ENCODE measurements around the gene INPP5A. TPM values are rescaled to one million over a fixed set of nuclear protein-coding genes. Genes with fewer than 3 reads are reported as not detected.

Gene INPP5A
- total RNA-seq, 3 donors from 2014 or later = 5.8 to 8.8 (median 6.9) TPM

DNA sequence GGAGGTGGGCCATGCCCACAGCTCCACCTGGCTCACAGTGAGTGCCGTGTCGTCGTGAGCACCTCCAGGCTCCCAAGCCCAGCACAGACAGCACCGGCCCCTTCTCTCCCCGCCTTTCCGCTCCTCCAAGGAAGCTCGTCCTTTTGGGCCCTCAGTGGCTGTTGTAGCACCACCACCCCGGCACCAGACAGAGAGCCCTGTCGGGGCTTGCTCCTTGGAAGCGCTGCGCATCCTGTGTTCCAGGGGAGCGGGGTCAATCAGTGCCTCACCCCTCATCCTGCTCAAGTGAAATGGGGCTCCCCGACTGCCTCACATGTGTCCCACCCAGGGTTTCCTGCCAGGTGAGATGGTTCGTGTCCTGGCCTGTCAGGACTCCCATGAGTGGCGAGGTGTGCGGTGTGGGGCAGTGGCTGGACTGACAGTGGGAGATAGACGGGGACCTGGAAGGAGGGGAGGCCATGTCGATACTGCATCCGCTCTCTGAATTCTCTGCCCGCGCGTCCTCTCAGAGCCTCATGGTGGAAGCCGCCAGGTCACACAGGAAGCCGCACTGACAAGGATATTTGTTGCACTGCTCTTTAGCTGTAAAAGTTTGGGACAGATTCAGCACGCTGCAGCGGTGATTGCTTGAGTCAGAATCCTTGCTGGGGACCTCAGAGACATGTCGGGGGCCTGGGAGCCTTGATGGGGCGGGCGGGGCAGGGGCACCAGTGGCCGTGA is 107.1 kb downstream of the INPP5A start:
- Mint-ChIP-seq H3K27me3 (ENCODE audit: low read depth) (no peaks in the 10 kb centered on the region), H3K4me1 (ENCODE audit: low read depth) (peaks cover 8% of the 10 kb centered on the region), H3K36me3 (ENCODE audit: insufficient read depth) (peaks cover 10% of the 10 kb centered on the region), H3K4me3 (no peak overlapping the region), H3K9me3 (no peaks in the 10 kb centered on the region)
- DNase-seq = no peak
- ATAC-seq = no peak

DNA sequence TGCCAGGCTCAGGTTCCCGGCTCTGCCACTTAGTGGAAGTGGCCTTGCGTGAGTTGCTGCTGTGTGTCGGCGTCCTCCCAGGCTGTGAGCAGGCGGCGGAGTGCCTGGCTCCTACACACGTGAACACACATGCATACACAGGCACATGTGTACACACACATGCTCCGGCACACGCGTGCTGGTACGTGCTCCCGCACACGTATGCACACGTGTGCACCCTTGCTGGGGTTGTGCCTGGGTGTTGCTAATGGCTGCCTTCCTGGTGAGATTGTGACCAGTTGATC is 107.6 kb downstream of the INPP5A start:
- Mint-ChIP-seq H3K27me3 (ENCODE audit: low read depth) (no peaks in the 10 kb centered on the region), H3K4me1 (ENCODE audit: low read depth) (peaks cover 8% of the 10 kb centered on the region), H3K9me3 (no peaks in the 10 kb centered on the region), H3K36me3 (ENCODE audit: insufficient read depth) (peaks cover 10% of the 10 kb centered on the region), H3K4me3 (no peak overlapping the region)
- ATAC-seq (no peak), DNase-seq (no peak)

DNA sequence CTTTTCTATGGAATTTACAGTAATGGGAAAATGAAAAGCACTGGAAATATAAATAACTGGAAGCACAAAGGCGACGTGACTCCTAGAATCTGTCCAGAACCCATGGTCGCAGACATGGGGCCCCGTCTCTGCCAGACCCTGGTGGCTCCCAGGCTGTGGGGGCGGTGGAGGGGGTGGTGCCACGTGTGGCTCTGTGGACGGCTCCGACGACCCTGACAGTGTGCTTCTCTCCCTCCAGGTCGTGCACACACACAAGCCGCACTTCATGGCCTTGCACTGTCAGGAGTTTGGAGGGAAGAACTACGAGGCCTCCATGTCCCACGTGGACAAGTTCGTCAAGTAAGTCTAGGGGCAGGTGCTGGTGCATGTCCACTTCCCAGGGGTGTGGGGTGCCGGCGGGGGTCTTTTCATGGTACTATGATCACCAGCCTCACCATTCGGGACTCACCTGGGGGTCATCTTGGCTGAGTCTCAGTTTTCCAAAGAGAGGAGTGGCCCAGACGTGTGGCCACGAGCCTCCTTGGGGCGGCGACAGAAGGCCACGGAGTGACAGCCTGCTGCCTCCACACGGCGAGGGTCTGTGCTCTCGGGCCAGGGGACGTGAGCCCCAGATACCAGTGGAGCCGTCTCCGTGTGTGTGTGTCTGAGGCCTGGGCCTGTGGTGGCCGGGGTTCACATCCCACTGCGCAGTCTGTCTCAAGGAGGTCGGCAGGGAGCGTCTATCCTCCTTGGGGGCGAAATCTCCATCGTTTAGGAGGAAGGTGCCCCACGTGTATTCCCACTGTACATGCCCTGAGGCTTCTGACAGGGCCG is 108.2 kb downstream of the INPP5A start:
- Mint-ChIP-seq H3K4me3 (no peak overlapping the region), H3K9me3 (no peaks in the 10 kb centered on the region), H3K27me3 (ENCODE audit: low read depth) (no peaks in the 10 kb centered on the region), H3K4me1 (ENCODE audit: low read depth) (peaks cover 8% of the 10 kb centered on the region), H3K36me3 (ENCODE audit: insufficient read depth) (peaks cover 10% of the 10 kb centered on the region)
- DNase-seq (no peak), ATAC-seq (no peak)

DNA sequence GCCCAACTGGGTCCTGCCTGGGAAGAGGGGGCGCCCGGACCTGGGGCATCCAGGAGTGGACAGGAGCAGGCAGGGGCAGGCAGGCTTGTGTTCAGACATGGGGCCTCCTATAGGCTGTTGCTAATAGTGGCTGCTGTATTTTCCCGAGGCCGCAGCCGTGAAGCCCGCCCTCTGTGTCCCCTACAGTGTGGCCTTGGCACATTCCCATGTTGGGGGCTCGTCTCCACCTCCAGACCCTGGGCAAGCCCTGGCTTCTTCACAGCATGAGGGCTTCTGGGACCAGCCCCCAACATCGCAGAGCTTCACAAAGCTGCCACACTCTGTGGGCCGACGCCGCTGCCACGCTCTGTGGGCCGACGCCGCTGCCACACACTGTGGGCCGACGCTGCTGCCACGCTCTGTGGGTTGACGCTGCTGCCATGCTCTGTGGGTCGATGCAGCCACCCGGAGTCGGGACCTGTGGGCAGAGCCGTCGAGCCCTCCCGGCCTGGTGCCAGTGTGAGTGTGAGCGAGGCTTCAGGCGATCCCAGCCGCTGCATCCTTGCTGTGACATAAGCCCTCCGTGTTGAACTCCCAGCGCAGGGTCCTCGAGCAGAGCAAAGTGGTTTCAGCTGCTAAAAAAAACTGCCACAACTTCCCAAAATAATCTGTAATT is 109.0 kb downstream of the INPP5A start:
- ATAC-seq (no peak), DNase-seq (no peak)
- Mint-ChIP-seq H3K4me1 (ENCODE audit: low read depth) (peaks cover 3% of the 10 kb centered on the region), H3K27me3 (ENCODE audit: low read depth) (no peaks in the 10 kb centered on the region), H3K9me3 (no peaks in the 10 kb centered on the region), H3K36me3 (ENCODE audit: insufficient read depth) (peaks cover 12% of the 10 kb centered on the region), H3K4me3 (no peak overlapping the region)

DNA sequence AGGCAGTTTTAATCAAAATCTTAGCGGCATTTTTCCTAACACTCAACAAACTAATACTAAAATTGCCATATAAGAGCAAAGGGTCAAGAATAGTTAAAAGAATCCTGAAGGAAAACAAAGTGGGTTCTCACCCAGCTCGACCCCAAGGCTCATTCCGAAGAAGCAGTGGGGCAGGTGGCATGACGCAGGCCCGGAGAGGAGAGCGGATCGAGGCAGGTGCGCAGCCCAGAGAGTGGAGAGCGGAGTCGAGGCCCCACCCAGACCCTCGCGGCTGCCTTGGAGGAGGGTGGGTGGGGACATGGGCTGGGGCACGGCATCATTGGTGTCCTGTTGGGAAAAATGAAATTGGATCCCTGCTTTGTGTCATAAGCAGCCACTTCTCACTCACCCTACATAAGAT is 109.8 kb downstream of the INPP5A start:
- DNase-seq = no peak
- ATAC-seq = no peak
- no peak overlapping the region for H3K4me3 Mint-ChIP-seq
- peaks cover 17% of the 10 kb centered on the region for H3K36me3 Mint-ChIP-seq (ENCODE audit: insufficient read depth)
- no peaks in the 10 kb centered on the region for H3K4me1 Mint-ChIP-seq (ENCODE audit: low read depth)
- no peaks in the 10 kb centered on the region for H3K9me3 Mint-ChIP-seq
- H3K27me3 Mint-ChIP-seq (ENCODE audit: low read depth) = no peaks in the 10 kb centered on the region

DNA sequence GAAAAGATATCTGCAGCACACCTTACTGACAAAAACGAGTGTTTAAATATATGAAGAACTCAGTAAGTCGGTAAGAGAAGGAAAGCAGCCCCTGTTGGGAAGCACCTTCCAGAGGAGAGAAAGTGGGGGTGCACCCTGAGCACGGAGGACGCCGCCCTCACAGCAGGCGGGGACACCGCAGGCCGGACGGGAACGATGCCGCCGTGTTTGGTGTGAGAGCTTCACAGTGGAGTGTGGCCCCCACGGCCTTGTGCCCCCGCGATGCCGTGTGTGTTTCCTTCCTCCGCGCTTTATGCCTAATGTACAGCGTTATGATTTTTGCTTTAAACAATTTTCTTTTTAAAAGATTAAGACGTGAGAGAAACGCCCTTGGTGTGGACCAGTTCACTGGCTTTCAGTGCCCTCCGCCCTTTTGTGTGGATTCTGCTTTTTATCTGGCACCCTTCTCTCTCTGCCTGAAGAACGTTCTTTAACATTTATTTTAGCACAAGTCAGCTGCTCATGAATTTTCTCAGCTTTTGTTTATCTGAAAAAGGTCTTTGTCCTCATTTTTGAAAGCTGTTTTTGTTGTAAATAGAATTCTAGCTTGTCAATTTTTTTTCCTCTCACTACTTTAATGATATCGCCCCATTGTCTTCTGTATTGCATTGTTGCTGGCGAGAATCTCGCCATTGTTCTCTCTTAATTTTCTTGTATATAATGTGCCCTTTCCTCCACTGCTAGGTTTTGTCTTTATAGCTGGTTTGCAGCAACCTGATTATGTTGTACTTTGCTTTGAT is 110.7 kb downstream of the INPP5A start:
- Mint-ChIP-seq H3K36me3 (ENCODE audit: insufficient read depth) (peaks cover 19% of the 10 kb centered on the region), H3K9me3 (no peaks in the 10 kb centered on the region), H3K4me3 (no peak overlapping the region), H3K4me1 (ENCODE audit: low read depth) (no peaks in the 10 kb centered on the region), H3K27me3 (ENCODE audit: low read depth) (no peaks in the 10 kb centered on the region)
- DNase-seq = no peak
- ATAC-seq = no peak

DNA sequence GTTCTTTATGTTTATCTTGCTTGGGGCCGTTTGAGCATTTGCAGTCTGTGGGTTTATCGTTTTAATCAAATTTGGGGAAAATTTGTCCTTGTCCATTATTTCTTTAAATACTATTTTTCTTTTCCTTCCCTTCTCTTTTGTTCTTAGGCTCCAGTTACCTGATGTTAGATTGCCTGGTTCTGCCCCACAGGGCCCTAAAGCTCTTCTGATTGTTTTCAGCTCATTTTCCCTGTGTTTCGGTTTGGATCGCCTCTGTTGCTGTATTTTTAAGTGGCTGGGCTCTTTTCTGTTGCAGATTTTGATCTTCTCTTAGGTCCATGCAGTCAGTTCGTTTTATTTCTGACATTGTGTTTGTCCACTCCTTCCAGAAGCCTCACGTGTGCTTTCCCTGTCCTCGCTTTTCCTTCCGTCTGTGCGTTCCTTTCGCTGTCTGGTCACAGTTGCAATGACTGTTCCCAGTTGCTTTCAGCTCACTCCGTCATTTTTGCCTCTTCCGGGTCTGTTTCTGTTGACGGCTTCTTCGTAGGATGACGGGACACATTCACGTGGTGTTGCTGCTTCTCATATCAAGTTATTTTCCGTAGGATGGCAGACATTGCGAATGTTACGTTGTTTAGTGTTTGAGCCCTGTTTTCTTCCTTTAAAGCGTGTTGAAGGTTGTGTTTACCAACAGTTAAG is 111.4 kb downstream of the INPP5A start:
- Mint-ChIP-seq H3K4me1 (ENCODE audit: low read depth) (no peaks in the 10 kb centered on the region), H3K4me3 (no peak overlapping the region), H3K9me3 (no peaks in the 10 kb centered on the region), H3K27me3 (ENCODE audit: low read depth) (no peaks in the 10 kb centered on the region), H3K36me3 (ENCODE audit: insufficient read depth) (peaks cover 19% of the 10 kb centered on the region)
- DNase-seq (no peak), ATAC-seq (no peak)

DNA sequence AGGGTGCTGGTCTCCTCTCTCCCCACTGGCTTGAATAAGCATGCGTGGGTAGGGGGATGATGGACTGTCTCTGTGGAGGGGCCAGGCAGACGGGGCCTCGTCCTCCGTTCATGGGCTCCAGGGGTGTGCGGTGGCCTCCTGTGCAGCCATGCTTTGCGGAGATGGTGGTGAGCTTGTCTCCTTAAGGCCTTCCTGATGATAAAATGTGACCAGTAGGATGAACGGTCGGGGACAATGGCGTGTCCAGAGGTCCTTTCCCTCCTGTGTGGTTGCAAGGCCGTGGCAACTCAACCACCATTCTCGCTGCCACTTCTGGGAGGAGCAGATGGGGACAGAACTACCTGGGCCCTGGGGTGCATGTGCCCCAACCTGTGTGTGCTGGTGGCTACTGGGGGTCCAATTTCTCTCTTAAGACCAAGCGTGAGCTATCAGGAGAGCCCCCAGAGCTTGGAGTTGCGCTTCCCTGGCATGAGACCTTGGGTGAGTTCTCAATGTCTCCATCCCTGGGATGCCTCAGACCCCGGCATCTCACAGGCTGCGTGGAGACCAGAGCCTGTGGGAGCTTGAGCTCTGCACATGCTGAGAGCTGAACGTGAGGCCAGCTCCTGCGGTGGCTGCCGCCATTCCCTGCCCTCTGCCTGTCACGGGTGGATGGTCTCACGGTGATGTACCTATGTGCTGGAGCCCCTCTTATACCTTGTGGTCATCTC is 112.2 kb downstream of the INPP5A start:
- ATAC-seq (no peak), DNase-seq (no peak)
- Mint-ChIP-seq H3K4me3 (no peak overlapping the region), H3K9me3 (no peaks in the 10 kb centered on the region), H3K36me3 (ENCODE audit: insufficient read depth) (peaks cover 21% of the 10 kb centered on the region), H3K4me1 (ENCODE audit: low read depth) (peaks cover 2% of the 10 kb centered on the region), H3K27me3 (ENCODE audit: low read depth) (no peaks in the 10 kb centered on the region)

DNA sequence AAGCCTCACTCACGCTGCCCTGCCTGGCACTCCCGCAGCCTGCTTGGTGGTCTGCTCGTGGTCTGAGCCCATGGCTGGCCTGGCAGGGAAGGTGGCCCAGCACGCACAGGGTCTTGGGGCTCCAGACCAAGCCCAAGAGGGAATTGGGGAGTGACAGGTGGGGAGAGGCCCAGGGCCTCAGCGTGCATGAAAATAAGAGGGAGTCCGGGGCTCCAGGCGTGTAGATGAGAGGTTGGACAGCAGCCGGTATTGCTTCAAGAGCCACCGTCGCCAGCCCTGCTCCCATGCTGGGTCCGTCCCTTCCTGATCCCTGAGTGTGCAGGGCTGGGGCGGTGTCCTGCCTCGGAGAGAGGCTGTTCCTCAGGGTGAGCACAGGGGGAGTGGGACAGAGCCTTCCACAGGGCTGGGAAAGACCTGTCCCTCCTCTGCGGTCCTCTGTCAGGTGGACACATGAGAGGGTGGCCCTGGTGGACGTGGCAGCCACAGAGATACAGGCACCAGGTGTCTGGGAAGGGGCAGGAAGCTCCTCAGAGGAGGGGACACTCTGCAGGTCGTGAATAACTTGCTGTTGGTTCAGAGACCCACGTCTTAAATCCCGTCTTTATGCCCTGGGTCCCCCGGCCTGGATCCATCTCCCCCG is 113.1 kb downstream of the INPP5A start:
- Mint-ChIP-seq H3K4me3 (no peak overlapping the region), H3K27me3 (ENCODE audit: low read depth) (no peaks in the 10 kb centered on the region), H3K4me1 (ENCODE audit: low read depth) (peaks cover 2% of the 10 kb centered on the region), H3K9me3 (no peaks in the 10 kb centered on the region), H3K36me3 (ENCODE audit: insufficient read depth) (peaks cover 21% of the 10 kb centered on the region)
- DNase-seq (no peak), ATAC-seq (no peak)

DNA sequence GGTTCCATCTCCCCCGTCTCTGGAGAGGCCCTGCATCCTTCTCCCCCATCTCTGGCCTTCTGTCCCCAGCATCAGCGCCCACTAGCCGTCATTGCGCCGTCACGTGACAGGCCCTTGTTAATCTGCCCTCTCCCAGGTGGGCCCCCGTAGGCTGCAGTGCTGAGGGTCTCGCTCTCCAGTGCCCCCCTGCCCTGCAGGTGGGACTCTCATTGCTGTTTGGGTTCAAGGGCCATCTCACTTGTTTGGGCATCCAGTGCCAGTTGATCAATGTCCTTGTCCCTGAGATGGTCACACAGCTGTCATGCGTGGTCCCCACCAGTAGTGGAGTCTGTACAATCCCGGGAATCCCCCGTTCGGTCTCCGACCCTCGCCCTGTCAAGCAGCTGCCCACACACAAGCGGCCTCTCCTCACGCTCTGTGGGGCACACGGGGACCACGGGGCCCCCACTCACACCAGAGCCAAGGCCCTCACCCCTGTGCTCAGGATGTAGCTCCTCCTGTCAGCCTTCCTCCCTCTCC is 114.0 kb downstream of the INPP5A start:
- H3K4me3 Mint-ChIP-seq = no peak overlapping the region
- H3K27me3 Mint-ChIP-seq (ENCODE audit: low read depth) = no peaks in the 10 kb centered on the region
- no peak for ATAC-seq
- peaks cover 2% of the 10 kb centered on the region for H3K4me1 Mint-ChIP-seq (ENCODE audit: low read depth)
- H3K36me3 Mint-ChIP-seq (ENCODE audit: insufficient read depth) = peaks cover 21% of the 10 kb centered on the region
- H3K9me3 Mint-ChIP-seq = no peaks in the 10 kb centered on the region
- no peak for DNase-seq

DNA sequence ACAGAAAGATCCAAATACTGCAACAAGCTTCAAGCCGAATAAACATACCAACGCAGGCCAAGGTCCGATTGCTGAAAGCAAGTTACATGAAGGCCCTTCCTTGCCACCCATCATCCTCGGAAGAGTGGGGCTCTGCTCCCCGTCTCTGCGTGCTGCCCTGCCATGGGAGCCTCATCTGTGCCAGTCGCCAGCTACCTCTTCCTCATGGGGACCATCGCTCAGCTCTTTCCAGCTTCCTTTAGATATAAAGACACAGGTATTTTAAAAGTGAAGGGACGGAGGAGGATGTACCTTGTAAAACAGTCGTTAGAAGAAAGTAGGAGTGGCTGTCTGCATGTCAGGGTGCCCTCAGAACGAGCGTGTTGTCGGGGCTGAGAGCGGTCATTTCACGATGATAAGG is 114.9 kb downstream of the INPP5A start:
- DNase-seq = no peak
- H3K27me3 Mint-ChIP-seq (ENCODE audit: low read depth) = no peaks in the 10 kb centered on the region
- H3K36me3 Mint-ChIP-seq (ENCODE audit: insufficient read depth) = peaks cover 17% of the 10 kb centered on the region
- ATAC-seq = no peak
- H3K4me1 Mint-ChIP-seq (ENCODE audit: low read depth) = peaks cover 2% of the 10 kb centered on the region
- H3K4me3 Mint-ChIP-seq = no peak overlapping the region
- no peaks in the 10 kb centered on the region for H3K9me3 Mint-ChIP-seq

DNA sequence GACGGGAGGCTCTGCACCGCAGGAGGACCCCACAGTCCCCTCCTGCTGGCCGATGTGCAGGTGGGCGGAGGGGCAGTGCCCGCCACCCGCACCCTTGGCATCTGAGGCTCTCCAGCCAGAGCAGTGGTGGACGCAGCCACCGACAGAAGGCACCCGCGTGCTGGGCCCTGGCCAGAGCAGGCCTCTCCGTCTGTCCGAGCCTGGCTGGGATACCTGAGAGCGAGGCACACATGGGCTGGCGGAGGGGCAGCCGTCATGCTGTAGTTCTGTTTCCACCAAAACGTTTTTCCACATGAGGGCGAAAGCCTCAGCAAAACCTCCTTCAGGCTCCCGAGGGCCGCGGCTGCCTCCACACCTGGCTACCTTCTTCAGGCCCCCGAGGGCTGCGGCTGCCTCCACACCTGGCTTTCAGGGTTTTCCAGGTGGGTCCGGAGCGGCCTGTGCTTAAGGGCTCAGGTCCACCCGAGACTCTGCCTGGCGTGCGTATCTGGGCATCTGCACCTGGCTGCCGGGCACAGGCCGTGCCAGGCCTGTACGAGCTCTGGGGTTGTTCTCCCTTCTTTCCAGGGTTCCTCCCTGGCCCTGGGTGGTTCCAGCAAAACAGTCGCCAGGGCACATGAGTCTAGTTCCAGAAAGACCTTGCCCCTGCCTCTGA is 115.5 kb downstream of the INPP5A start:
- Mint-ChIP-seq H3K9me3 (no peaks in the 10 kb centered on the region), H3K36me3 (ENCODE audit: insufficient read depth) (peaks cover 17% of the 10 kb centered on the region), H3K27me3 (ENCODE audit: low read depth) (no peaks in the 10 kb centered on the region), H3K4me3 (no peak overlapping the region), H3K4me1 (ENCODE audit: low read depth) (peaks cover 2% of the 10 kb centered on the region)
- ATAC-seq = no peak
- no peak for DNase-seq
